ENCODE data around the gene PCNX2.

- TF ChIP-seq, protein P1, sequence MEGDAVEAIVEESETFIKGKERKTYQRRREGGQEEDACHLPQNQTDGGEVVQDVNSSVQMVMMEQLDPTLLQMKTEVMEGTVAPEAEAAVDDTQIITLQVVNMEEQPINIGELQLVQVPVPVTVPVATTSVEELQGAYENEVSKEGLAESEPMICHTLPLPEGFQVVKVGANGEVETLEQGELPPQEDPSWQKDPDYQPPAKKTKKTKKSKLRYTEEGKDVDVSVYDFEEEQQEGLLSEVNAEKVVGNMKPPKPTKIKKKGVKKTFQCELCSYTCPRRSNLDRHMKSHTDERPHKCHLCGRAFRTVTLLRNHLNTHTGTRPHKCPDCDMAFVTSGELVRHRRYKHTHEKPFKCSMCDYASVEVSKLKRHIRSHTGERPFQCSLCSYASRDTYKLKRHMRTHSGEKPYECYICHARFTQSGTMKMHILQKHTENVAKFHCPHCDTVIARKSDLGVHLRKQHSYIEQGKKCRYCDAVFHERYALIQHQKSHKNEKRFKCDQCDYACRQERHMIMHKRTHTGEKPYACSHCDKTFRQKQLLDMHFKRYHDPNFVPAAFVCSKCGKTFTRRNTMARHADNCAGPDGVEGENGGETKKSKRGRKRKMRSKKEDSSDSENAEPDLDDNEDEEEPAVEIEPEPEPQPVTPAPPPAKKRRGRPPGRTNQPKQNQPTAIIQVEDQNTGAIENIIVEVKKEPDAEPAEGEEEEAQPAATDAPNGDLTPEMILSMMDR (IDR thresholded peaks at IDR 0.05; ENCODE audit: poor library complexity), result no peak
- no peak for TF ChIP-seq EZH2 (IDR thresholded peaks at IDR 0.05; ENCODE audit: borderline replicate concordance)
- TF ChIP-seq EZH2phosphoT487 (IDR thresholded peaks at IDR 0.05; ENCODE audit: low read depth, severe bottlenecking, unreplicated experiment), result no peak
These were observed 270.0 kb downstream of the PCNX2 start for GRCh38 chr1:233025567-233025966.

Measured in hepatocyte (in vitro differentiated cells).